ENCODE measurements around the gene TCIRG1. TPM values are rescaled to one million over a fixed set of nuclear protein-coding genes. Genes with fewer than 3 reads are reported as not detected.

The TCIRG1 gene
- total RNA-seq, 1 donor, result 213 TPM

DNA sequence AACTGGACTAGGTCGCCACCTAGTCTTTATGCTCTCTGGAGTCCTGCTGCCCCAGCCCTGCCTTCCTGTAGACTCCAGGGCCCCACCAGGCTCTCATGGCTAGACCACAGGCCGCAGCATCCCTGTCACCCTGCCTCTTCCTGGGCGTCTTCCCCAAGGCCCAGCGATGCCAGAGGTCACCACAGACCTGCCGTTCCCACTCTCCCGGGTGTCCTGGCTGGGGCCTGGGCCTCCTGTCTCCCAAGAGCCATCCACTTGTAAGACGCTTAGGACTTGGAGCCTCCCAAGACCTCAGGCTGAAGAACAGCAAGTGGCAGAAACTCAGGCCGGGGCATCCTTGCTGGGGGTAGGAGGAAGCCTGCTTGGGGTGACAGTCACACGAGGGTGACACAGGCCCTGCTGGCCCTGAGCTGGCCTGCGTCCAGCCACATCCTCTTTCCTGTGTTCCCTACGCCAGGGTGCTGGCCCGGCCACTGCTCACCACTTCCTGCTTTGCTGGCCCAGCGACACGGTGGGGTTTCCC, 2.0 kb upstream of the TCIRG1 start:
- H3K4me3 ChIP-seq (ENCODE audit: low read length), result no peak overlapping the region
- H3K9me3 ChIP-seq (ENCODE audit: low read depth, low read length), result no peaks in the 10 kb centered on the region
- peaks cover 60% of the 10 kb centered on the region for H3K4me1 ChIP-seq (ENCODE audit: insufficient read depth, low read length)
- H3K27me3 ChIP-seq (ENCODE audit: insufficient read depth, low read length), result no peaks in the 10 kb centered on the region

- Histone ChIP-seq H3K27me3 (ENCODE audit: insufficient read depth, low read length) (no peaks in the 10 kb centered on the region), H3K4me3 (ENCODE audit: low read length) (no peak overlapping the region), H3K9me3 (ENCODE audit: low read depth, low read length) (no peaks in the 10 kb centered on the region), H3K4me1 (ENCODE audit: insufficient read depth, low read length) (peaks cover 57% of the 10 kb centered on the region)
These were observed 1.2 kb upstream of the TCIRG1 start for GRCh38 chr11:68037411-68038225.

GRCh38 chr11:68038226-68038717, 553 bp upstream of the TCIRG1 start:
- peak overlapping the region; percentile 72 for H3K4me3 ChIP-seq (ENCODE audit: low read length)
- H3K4me1 ChIP-seq (ENCODE audit: insufficient read depth, low read length), result peaks cover 57% of the 10 kb centered on the region
- no peaks in the 10 kb centered on the region for H3K27me3 ChIP-seq (ENCODE audit: insufficient read depth, low read length)
- no peaks in the 10 kb centered on the region for H3K9me3 ChIP-seq (ENCODE audit: low read depth, low read length)

- Histone ChIP-seq H3K4me3 (ENCODE audit: low read length) (peak overlapping the region; percentile 72), H3K27me3 (ENCODE audit: insufficient read depth, low read length) (no peaks in the 10 kb centered on the region), H3K9me3 (ENCODE audit: low read depth, low read length) (no peaks in the 10 kb centered on the region), H3K4me1 (ENCODE audit: insufficient read depth, low read length) (peaks cover 57% of the 10 kb centered on the region)
These were observed 781 bp downstream of the TCIRG1 start for GRCh38 chr11:68039526-68040086.

GRCh38 chr11:68040101-68040956, 1.5 kb downstream of the TCIRG1 start:
- peaks cover 53% of the 10 kb centered on the region for H3K4me1 ChIP-seq (ENCODE audit: insufficient read depth, low read length)

GRCh38 chr11:68040957-68041591, 2.2 kb downstream of the TCIRG1 start:
- Histone ChIP-seq H3K4me3 (ENCODE audit: low read length) (peak overlapping the region; percentile 72), H3K4me1 (ENCODE audit: insufficient read depth, low read length) (peaks cover 46% of the 10 kb centered on the region), H3K9me3 (ENCODE audit: low read depth, low read length) (no peaks in the 10 kb centered on the region), H3K27me3 (ENCODE audit: insufficient read depth, low read length) (no peaks in the 10 kb centered on the region)

More at GRCh38 chr11:68040101-68040956, 1.5 kb downstream of the TCIRG1 start:
- Histone ChIP-seq H3K4me3 (ENCODE audit: low read length) (peak overlapping the region; percentile 72), H3K27me3 (ENCODE audit: insufficient read depth, low read length) (no peaks in the 10 kb centered on the region), H3K9me3 (ENCODE audit: low read depth, low read length) (no peaks in the 10 kb centered on the region)

DNA sequence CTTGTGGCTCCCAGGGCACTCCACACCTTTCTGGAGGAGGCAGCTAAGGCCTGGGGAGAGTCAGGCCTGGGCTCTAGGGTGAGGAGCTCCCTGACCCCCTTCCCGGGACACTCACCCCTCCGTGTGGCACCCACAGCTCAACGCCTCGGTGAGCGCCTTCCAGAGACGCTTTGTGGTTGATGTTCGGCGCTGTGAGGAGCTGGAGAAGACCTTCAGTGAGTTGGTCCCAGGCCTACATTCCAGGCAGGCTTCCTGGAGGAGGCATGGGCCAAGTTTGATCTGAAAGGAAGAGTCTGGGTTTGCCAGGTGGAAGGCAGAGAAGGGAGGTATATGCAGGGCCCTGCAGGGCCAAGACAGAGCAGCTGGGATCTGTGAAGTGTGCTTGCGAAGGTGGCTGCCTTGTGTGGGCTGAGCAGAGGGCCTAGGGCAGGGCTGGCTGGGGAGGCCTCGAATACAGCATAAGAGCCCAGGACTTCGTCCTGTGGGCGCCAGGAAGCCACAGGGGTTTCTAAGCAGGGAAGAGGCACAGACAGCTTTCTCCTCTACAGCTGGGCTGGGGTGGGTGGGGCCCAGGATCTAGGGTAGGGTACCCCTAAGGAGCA, 2.9 kb downstream of the TCIRG1 start:
- H3K9me3 ChIP-seq (ENCODE audit: low read depth, low read length), result no peaks in the 10 kb centered on the region
- no peak overlapping the region for H3K4me3 ChIP-seq (ENCODE audit: low read length)
- H3K27me3 ChIP-seq (ENCODE audit: insufficient read depth, low read length), result no peaks in the 10 kb centered on the region
- H3K4me1 ChIP-seq (ENCODE audit: insufficient read depth, low read length), result peaks cover 39% of the 10 kb centered on the region

DNA sequence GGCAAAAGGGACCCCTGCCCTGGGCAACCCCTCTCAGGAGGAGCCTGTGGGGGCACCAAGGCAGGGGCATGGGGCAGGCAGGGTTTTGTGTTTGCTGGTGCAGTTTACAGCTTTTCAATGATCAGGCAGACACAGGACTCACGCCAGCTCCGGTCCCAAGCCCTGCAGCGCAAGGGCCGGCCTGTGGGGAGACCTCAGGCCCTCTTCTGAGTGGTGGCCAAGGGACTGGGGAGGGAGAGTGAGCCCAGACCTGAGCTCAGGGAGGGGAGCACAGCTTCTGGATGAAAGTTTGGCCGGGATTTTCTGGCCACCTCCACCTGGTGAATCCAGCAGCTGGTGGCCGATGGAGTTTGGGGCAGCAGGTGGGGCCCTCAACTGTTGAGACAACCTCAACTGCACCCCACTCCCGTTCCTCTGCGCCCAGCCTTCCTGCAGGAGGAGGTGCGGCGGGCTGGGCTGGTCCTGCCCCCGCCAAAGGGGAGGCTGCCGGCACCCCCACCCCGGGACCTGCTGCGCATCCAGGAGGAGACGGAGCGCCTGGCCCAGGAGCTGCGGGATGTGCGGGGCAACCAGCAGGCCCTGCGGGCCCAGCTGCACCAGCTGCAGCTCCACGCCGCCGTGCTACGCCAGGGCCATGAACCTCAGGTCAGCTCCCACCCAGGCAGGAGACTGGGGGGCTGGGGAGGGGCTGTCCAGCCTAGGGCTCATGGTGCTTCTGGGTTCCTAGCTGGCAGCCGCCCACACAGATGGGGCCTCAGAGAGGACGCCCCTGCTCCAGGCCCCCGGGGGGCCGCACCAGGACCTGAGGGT, 3.6 kb downstream of the TCIRG1 start:
- H3K9me3 ChIP-seq (ENCODE audit: low read depth, low read length), result no peaks in the 10 kb centered on the region
- H3K4me1 ChIP-seq (ENCODE audit: insufficient read depth, low read length), result peaks cover 32% of the 10 kb centered on the region
- no peak overlapping the region for H3K4me3 ChIP-seq (ENCODE audit: low read length)
- no peaks in the 10 kb centered on the region for H3K27me3 ChIP-seq (ENCODE audit: insufficient read depth, low read length)

DNA sequence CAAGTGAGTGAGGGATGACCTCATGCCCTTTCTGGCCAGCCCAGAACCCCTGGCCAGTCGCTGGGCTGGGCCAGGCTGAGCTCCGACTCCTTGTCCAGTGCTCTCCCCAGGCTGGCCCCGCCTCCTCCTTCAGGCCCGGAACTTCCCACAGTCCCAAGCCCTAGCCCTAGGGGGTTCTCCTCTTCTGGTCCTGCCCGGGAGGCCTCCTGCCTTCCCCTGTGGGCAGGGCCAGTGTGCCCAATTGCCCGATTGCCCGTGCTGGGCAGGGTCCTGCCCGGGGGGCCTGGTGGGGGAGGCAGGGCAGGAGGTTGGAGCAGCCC, 4.2 kb downstream of the TCIRG1 start:
- no peak overlapping the region for H3K4me3 ChIP-seq (ENCODE audit: low read length)
- H3K9me3 ChIP-seq (ENCODE audit: low read depth, low read length), result no peaks in the 10 kb centered on the region

DNA sequence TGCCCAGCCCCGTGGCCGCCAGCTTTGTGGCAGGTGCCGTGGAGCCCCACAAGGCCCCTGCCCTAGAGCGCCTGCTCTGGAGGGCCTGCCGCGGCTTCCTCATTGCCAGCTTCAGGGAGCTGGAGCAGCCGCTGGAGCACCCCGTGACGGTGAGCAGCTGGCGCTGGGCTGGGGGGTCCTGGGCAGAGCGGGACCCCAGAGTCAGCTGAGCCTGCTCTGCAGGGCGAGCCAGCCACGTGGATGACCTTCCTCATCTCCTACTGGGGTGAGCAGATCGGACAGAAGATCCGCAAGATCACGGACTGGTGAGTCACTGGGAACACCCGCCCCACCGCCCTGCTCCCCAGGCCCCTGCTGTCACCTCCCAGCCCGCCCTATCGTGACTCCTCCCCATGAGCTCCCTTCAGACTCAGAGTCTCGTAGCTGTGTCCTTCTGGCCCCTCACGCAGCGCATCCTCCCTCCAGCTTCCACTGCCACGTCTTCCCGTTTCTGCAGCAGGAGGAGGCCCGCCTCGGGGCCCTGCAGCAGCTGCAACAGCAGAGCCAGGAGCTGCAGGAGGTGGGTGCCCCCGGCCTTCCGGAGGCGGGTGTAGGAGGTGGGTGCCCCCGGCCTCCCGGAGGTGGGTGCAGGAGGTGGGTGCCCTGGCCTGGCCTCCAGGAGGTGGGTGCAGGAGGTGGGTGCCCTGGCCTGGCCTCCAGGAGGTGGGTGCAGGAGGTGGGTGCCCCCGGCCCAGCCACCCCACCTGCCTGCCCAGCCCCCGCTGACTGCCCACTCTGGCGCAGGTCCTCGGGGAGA, 4.7 kb downstream of the TCIRG1 start:
- H3K4me3 ChIP-seq (ENCODE audit: low read length), result no peak overlapping the region
- H3K9me3 ChIP-seq (ENCODE audit: low read depth, low read length), result no peaks in the 10 kb centered on the region
- no peaks in the 10 kb centered on the region for H3K27me3 ChIP-seq (ENCODE audit: insufficient read depth, low read length)
- peaks cover 21% of the 10 kb centered on the region for H3K4me1 ChIP-seq (ENCODE audit: insufficient read depth, low read length)

More for the DNA sequence above, 4.2 kb downstream of the TCIRG1 start:
- Histone ChIP-seq H3K27me3 (ENCODE audit: insufficient read depth, low read length) (no peaks in the 10 kb centered on the region), H3K4me1 (ENCODE audit: insufficient read depth, low read length) (peaks cover 27% of the 10 kb centered on the region)

- no peak overlapping the region for H3K4me3 ChIP-seq (ENCODE audit: low read length)
- no peaks in the 10 kb centered on the region for H3K9me3 ChIP-seq (ENCODE audit: low read depth, low read length)
These were observed 5.5 kb downstream of the TCIRG1 start for GRCh38 chr11:68044145-68044813.

DNA sequence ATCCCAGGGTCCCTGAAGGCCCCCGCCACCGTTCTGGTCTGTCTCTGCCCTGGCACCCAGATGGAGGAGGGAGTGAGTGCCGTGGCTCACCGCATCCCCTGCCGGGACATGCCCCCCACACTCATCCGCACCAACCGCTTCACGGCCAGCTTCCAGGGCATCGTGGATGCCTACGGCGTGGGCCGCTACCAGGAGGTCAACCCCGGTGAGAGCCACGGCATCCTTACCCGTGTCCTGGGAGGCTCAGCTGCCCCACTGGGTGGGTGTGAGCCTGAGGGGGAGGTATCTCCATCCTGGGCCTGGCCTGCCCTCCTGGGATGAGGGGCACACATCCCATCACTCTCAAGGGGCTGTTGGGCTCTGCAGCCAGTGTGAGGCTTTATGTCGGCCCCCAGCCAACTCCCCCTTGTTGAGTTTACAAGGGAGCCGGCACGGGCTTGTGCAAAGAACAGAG, 6.1 kb downstream of the TCIRG1 start:
- Histone ChIP-seq H3K4me3 (ENCODE audit: low read length) (no peak overlapping the region), H3K4me1 (ENCODE audit: insufficient read depth, low read length) (peaks cover 17% of the 10 kb centered on the region), H3K9me3 (ENCODE audit: low read depth, low read length) (no peaks in the 10 kb centered on the region), H3K27me3 (ENCODE audit: insufficient read depth, low read length) (no peaks in the 10 kb centered on the region)

More at GRCh38 chr11:68044145-68044813, 5.5 kb downstream of the TCIRG1 start:
- Histone ChIP-seq H3K27me3 (ENCODE audit: insufficient read depth, low read length) (no peaks in the 10 kb centered on the region), H3K4me1 (ENCODE audit: insufficient read depth, low read length) (peaks cover 20% of the 10 kb centered on the region)
